8988T (cell line): Measurements from ENCODE around the gene MAMDC2.

Experiments
- DNase-seq: peaks from one replicate; pipeline ENCODE4 v3.0.0; 2011

MAMDC2 gene, protein sequence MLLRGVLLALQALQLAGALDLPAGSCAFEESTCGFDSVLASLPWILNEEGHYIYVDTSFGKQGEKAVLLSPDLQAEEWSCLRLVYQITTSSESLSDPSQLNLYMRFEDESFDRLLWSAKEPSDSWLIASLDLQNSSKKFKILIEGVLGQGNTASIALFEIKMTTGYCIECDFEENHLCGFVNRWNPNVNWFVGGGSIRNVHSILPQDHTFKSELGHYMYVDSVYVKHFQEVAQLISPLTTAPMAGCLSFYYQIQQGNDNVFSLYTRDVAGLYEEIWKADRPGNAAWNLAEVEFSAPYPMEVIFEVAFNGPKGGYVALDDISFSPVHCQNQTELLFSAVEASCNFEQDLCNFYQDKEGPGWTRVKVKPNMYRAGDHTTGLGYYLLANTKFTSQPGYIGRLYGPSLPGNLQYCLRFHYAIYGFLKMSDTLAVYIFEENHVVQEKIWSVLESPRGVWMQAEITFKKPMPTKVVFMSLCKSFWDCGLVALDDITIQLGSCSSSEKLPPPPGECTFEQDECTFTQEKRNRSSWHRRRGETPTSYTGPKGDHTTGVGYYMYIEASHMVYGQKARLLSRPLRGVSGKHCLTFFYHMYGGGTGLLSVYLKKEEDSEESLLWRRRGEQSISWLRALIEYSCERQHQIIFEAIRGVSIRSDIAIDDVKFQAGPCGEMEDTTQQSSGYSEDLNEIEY

DNA sequence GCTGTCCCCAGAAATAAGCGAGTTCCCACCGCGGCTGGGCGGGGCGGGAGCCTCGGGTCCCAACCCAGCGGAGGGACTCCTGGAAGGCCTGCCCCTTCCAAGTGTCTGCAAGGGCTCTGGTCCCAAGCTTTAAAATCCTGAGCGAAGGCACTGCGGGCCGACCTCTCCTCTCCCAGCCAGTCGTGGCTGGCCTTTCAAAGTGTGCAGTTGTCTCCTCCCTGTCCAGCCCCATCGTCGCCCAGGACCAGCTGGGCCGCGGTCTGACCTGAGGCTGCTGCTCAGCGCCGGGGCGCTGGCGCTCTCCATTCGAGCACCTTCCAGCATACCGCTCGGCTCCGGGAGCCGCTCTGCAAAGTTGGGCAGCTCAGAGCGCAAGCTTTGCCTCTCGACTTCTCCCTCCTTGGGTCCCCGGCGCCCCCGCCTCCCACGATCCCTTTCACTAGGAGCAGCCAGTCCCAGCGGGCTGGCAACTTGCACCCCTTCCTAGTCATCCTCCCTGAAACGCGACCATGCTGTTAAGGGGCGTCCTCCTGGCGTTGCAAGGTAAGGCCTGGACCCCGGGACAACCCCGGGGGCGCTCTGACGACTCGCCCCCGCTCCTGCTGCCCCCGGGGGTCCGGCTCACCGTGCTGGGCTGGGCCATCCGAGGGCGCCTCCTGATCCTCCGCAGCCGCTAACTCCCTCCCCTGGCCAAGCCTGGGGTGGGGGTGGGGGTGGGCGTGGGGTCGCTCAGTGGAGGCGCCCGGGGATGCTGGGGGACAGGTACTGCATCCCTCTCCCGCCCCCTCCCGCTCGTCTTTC lies at the start of gene MAMDC2:
Gene MAMDC2 (plus strand): TSS at position 160 of the 801 bp plus-strand sequence. CDS start 350 bp downstream, at position 510.
- DNase-seq: no peak

DNA sequence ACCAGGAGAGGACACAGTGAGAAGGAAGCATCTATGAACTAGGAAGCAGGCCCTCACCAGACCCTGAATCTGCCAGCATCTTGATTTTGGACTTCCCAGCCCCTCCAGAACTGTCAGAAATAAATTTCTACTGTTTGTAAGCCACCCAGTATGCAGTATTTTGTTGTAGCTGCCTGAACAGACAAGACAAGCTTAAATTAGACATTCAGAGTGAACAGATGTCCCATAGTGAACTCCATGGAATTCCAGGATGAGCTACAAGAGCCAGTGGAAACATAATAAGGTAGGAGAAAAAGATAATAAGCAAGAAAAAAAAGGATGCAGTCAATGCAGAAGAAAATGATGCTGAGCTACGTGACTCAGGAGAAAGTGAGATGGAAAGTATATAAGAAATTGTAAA lies 47.8 kb upstream of the MAMDC2 start:
- DNase-seq: no peak

DNA sequence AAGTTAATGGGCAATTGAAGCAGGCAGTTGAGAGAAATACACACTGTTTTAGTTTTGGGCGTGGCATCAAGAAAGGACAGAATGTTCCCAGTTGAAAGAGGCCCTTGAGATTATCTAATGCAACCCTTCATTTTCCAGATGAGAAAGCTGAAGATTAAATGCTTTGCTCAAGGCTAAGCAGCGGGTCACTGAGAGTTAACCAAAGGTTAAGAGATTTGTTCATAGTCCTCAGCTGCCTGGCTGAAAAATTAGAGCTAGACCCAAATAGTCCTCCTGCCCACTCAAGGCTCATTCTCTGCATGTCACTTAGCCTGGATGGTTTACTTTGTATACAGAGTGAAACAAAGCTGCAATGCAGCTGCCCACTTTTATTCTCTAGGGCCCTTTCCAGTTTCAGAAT lies 46.7 kb upstream of the MAMDC2 start:
- no peak for DNase-seq

DNA sequence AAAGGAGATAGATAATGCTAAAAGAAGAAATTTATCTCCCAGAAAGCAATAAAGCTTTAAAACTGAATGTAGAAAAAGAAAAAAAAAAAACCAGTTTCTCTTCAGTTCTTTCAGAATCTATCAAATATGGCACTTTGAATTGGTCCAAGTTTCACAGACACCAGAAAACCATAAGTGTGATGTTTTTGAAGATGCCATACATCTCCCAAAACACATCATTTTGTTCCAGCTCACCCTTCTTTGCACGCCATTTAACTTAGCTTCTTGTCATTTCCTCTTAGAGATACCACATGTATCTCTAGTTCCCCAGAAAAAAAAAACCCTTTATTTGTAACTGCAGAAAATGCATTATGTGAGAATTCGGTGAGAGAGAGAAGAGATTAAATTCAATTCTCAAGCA lies 46.1 kb upstream of the MAMDC2 start:
- DNase-seq: no peak

DNA sequence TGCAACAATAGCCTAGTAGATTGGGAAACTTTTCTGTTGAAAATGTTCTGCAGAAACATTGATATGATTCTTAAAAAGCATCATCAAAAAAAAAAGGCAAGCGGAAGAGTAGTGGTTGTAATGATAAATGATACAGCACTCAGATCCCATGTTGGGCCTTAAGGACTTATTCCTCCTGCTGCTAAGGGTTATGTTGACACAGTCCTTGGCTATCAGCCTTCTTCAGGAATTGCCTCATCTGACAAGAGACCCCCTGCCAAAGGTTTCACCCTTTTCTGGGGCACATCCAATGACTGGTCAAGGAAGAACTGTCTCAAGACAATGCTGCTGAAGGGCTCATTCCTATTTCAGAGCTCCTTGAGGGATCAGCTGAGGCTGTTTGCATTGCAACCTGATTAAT lies 44.3 kb upstream of the MAMDC2 start:
- no peak for DNase-seq

DNA sequence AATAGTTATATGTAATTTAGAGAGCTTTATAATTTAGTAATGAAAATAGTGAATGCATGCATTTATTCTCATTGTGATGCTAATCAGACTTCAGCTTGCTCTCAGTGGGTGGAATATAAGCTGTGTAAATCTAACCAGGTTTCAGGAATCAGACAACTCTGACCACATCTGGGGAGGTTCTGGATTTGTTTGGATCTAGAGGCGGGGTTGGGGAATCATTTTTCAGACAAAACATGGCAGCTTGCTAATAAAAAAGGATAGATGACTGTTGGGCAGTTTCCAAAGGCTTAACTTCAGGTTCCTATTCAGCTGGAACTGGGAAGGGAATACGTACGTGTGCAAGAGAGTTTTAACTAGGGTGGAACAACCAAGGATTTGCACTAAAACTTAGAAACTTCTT lies 43.2 kb upstream of the MAMDC2 start:
- DNase-seq: no peak

DNA sequence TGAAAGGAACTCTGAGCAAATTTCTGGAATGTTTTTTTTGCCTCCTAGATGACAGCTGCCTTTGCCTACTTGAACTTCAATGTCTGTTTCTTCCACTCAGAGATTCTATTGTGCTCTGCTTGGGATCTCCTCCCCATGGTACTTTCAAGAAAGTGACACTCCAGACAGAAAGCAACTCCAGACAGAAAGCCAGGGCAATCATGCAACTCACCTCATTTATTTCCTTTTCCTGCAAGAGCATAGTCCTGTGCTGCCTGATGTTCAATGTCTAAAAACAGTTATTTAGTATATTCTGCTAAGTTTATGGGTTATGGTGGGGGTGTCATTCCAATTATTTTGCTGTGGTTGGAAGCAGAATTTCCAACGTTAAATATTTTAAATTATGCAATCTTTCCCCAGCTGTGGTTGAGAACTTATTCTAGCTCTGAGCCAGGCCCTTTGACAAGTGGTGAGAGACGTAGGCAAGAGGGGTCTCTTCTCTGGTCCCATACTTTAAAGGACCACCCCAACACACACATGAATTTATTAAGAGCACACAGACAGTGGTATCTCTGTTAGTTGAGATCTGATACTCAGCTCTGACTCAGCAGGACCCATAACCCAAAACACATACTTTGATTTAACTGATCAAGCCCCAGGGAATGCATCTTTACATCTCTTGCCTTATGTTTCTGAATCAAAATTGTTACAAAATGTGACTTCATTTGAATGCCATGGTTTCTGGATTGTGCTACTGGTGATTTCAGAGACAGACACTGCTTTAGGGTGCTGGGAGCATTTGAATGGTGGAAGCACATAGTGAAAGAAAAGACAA lies 39.5 kb upstream of the MAMDC2 start:
- no peak for DNase-seq

DNA sequence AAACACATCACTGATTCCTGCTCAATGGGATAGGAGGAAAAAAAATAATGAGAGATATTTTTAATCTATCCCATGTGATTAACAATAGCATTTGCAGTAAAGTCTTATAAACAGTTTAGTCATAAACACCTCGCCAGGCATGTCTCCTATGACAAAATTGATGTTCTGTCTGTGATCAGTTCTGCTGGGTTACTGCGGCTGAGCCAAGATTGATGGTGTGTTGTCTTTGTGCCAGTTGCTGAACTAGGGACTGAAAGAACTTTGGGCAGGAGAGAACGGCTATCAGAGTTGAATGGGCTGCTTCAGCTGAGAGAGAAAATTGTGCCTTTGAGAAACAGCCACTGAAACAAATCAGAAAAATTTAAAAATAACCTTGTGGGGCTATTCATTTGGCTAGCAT lies 37.3 kb upstream of the MAMDC2 start:
- no peak for DNase-seq

DNA sequence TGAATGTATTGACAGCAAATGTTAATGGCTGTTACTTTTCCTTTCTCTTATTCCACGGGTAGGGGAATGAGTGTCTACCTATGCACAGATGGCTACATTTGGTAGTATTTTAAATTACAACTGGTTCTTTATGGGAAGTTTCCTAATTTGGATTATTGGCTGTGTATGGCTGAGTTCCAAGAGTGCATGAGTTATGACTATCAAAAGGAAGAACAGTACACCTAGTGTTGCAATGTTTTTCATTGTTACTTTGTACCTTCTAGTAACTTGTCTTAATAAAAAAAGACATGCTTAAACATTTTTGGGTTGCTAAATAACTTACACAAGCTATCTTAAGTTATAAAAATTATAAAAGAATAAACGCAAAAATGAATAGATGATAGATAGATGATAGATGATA lies 35.8 kb upstream of the MAMDC2 start:
- no peak for DNase-seq

DNA sequence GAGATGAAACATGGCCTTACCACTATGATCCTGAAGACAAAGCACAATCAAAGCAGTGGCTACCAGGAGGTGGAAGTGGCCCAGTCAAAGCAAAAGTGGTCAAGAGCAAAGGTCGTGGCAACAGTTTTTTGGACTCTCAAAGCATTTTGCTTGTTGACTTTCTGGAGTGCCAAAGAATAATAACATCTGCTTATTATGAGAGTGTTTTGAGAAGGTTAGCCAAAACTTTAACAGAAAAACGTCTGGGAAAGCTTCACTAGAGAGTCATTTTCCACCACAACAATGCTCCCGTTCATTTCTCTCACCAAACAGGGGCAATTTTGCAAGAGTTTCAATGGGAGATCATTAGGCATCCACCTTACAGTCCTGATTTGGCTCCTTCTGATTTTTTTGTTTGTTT lies 33.6 kb upstream of the MAMDC2 start:
- no peak for DNase-seq

DNA sequence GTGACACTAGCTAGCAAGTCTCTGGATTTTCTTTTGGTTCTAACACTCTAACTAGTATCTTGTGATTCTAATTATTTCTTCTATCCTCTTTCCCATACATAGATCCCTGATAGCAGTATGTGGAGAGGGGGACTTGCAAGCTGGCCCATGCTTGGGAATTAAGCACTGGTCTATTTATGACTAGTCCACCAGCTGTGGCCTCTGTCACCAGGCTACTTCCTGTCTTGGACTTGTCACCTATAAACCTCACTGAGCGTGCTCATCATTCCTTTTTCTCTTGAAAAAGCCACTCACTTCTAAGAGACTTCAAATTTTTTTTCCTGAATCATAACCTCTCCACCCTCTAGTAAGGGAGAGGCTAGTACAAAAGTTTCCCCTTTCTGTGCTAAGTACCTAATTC lies 32.3 kb upstream of the MAMDC2 start:
- no peak for DNase-seq

DNA sequence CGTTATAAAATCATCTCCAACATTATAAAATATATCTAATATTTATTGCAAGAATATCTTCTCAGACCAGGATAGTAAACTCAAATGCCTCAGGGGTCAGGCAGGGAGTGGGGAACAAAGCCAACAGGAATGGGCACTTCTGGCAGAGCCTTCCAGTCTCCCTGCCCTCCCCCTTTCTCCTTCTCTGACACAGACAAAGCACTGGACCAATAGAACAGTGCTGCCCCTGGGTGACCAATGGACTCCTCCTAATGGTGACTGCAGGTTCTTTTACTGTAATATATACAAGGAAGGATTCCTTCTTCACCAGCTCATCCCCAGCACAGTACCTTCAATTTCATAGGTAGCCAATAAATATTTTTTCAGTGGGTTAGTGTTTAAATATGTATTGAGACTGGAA lies 31.1 kb upstream of the MAMDC2 start:
- DNase-seq: no peak

DNA sequence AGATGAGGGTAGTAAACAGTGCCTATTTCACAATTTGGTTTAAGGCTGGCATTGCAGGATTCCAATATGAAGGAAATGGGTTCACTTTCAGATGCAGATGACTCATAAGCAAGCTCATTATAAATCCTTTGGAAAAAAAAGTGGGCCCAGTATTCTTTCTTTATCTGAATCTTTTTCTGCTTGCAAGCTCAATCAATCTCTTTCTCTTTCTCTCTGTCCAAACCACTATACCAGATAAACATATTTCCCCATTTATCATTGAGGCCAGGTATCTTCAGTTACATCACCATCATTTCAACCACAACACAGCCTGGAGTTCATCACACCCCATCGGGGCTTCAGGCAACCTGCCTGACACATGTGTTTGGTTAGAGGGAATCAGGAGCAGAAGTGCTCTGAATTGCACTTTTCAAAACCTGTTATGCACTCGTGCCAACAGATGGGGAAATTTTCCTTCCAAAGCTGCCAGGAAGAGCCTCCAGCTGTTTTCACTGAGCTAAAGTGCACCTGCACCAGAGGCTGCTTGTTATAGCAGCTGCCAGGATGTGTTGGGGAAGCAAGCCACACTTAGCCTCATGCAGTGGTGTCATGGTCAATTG lies 30.0 kb upstream of the MAMDC2 start:
- DNase-seq: no peak

DNA sequence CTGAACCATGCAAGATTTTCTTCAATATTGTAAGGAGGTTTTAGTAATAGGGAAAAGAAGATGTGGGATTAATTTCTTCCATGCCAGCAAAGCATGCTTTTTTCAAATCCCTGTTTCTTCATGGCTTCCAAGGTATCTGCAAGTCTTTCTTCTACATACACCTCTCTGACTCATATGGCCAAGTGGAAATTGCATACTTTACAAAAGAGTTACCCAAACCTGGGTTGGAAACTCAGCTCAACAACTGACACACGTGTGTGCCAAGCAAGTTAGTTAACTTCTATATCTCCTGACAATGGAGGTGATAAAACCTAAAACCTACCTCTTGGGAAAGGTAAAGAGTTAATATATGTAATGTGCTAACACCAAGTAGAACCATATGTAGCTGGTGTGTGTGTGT lies 28.5 kb upstream of the MAMDC2 start:
- no peak for DNase-seq

DNA sequence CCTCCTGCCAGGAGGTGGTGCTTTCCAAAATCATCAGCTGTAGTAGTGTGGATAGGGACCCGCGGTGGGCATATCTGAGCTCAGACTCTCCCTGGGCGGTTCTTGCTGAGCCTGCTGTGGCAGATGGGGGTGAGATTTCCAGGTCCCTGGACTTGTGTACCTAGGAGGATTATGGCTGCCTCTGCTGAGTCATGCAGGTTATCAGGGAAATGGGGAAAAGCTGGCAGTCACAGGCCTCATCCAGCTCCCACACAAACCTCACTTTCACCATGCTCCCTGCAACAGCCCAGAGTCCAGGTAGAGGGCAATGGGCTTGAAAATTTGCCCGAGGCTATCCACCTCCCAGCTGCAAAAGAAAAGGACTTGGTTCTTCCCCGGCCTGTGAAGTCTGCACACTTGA lies 23.4 kb upstream of the MAMDC2 start:
- DNase-seq: no peak

DNA sequence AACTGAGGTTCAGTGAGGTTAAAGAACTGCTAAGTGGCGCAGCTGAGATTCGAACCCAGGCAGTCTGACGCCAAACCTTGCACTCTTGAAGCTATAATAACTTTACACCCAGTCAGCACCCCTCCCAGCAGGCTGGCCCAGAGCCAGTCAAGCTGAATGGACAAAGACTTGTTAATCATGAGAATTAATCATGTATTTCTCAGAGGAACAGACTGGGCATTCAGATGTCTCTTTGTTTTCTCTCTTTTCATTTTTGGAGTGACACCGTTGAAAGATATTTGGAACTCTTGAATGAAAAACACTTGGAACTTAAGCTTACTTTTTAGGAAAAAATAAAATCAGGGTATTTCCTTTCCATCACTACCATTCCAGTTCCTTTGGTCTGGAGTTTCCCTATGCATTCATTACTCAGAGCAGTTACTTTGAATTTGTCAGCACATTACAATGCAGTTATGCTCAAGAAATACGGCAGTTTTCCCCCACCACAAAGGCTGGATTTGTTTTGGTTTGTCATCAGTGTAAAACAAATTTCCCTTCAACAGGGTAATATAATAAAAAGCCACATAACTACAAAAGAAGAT lies 22.6 kb upstream of the MAMDC2 start:
- DNase-seq: no peak

DNA sequence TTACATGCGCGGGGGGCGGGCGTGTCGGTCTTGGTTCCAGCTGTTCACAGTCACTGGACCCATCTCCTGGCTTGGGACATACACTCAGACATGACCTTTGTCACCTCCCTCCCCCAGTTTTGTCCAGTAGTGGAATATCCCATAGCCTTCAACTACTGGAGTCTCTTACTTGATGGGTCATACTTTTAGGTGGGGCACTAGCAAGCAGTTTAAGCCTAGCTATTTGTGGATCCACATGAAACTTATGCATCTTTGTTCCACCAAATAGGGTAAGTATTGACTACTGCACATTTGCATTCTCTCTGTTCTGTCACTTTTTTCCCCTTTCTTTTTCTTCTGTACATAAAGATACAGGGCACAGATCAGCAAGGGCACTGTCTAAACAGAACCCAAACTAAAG lies 15.4 kb upstream of the MAMDC2 start:
- DNase-seq: no peak

DNA sequence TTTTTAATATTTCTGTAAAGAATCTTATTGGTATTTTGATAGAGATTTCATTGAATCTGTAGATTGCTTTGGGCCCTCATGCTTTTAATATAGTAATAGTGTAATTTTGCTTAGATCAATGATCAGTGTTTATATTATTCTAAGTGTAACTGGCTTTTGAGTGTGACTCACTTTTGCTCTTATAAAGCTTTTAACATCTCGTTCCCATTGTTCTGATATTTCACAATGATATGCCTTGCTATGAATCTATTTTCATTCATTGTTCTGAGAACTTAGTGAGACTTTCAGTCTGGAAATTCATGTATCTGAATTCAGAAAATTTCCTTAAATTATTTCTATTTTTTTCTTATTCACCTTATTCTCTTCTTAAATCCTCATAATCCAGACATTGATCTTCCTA lies 13.5 kb upstream of the MAMDC2 start:
- no peak for DNase-seq

DNA sequence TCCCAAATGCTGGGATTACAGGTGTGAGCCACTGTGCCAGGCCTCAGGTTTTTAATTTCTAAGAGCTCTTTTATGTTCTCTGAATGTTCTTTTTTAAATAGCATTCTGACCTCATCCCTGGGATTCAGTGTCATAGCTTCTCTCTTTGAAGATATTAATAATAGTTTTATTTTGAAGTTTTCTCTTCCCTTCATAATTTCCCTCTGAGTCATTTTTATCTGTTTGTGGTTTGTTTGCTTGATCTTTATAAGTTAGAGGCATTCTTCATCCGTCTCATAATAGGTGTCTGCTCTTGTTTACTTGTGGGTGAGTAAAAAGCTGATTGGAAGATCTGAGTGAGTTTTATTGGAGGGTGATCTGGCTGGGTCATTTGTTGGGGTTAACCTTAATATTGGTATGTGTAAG lies 12.5 kb upstream of the MAMDC2 start:
- no peak for DNase-seq

DNA sequence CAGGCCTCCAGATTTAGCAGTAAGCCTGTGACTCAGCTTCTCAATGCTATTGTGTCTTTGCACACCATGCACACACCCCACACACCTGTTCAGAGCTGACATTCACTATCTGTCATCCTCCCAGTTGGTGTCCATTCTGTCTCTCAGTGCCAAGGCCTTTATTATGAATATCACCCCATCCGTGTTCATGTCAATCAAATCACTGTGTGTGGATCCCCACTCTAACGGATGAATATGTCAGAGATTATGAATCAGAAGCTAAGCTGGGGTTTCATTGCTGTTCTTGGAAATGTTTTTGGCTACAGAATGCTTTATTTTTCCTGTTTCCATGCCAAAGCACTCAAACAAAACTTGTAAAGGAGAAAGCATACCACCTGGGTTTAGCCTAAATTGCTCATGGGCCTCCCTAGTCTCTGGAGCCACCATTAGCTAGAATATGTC lies 9.4 kb upstream of the MAMDC2 start:
- no peak for DNase-seq

DNA sequence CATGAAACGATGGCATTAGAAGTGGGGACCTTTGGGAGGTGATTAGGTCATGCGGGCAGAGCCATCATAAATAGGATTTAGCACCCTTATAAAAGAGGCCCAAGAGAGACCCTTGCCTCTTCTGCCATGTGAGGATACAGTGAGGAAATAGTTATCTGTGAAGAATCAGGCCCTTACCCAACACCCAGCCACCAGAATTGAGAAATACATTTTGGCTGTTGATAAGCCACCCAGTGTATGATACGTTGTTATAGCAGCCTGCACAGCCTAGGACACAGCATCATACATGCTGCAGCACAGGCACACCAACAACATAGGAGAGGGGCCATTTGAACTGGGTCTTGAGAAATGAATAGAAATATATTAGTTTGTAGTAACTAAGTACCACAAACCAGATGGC lies 8.0 kb upstream of the MAMDC2 start:
- no peak for DNase-seq

DNA sequence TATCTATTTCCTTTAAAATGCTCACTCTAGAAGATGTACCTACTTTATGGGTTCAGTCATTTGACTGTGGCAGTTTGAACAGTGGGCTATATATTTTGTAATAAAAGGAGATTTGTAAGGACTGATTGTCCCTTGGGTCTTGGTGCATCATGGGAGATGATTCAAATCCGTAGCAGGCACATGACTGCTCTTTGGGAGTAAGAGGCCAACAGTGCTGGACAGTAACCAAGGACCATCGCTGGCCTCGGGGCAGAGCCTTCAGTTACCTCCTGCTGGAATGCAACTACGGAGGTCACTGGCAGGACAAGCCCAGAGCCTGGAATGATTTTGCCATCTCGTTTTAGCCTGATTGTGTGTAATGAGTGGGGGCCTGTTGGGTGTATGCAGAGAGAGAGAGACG lies 7.0 kb upstream of the MAMDC2 start:
- DNase-seq: no peak
